Suprapubic skin (tissue), 4 donors: ENCODE results near the gene TBC1D8.

Experiments used
- POLR2A ChIP-seq, 2 donors: fragments of 450-650 bp; IDR thresholded peaks; one replicate each; pipeline ENCODE4 v1.6.1; 2017; ENCODE audit warnings: antibody characterized with exemption in 2 of 2, mild to moderate bottlenecking in 2 of 2, moderate library complexity in 2 of 2
- POLR2AphosphoS5 ChIP-seq, 3 donors: sonication (generic); formaldehyde crosslinking; IDR thresholded peaks; one replicate each; pipeline ENCODE4 v1.6.1; 2017; ENCODE audit warnings: antibody characterized with exemption in 3 of 3
- TF ChIP-seq, protein P1 (sequence below), 2 donors: fragments of 200-600 bp in 1 of 2; fragments of 450-650 bp in 1 of 2; sonication (generic) in 1 of 2; IDR thresholded peaks; one replicate each; pipeline ENCODE4 v1.5.1; 2016 to 2019; ENCODE audit warnings: antibody characterized with exemption in 2 of 2, mild to moderate bottlenecking in 1 of 2, moderate library complexity in 1 of 2

DNA sequence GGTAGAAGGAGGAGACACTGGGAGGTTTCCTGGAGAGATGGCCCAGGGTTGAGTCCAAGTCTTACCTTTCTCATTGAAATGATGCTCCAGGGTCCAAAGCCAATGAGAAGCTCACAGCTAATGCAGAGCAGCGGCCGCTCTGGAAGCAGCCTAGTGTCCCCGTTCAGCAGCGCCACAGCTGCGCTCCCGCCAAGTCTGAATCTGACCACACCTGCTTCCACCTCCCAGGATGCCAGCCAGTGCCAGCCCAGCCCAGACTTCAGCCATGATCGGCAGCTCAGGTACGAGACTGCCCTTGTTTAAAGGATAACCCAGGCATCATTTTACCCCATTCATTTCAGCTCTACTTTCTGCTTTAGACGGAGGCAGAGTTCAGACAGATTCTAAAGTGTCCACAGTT, 161.0 kb downstream of the TBC1D8 start:
- TF ChIP-seq, protein P1, sequence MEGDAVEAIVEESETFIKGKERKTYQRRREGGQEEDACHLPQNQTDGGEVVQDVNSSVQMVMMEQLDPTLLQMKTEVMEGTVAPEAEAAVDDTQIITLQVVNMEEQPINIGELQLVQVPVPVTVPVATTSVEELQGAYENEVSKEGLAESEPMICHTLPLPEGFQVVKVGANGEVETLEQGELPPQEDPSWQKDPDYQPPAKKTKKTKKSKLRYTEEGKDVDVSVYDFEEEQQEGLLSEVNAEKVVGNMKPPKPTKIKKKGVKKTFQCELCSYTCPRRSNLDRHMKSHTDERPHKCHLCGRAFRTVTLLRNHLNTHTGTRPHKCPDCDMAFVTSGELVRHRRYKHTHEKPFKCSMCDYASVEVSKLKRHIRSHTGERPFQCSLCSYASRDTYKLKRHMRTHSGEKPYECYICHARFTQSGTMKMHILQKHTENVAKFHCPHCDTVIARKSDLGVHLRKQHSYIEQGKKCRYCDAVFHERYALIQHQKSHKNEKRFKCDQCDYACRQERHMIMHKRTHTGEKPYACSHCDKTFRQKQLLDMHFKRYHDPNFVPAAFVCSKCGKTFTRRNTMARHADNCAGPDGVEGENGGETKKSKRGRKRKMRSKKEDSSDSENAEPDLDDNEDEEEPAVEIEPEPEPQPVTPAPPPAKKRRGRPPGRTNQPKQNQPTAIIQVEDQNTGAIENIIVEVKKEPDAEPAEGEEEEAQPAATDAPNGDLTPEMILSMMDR (IDR thresholded peaks at IDR 0.05): no peak
- TF ChIP-seq POLR2AphosphoS5 (IDR thresholded peaks at IDR 0.05) (no peak), POLR2A (IDR thresholded peaks at IDR 0.05) (no peak)
